Aortic smooth muscle cell (primary cell): ENCODE data around the gene CD36. TPM values are rescaled to one million over a fixed set of nuclear protein-coding genes. Genes with fewer than 3 reads are reported as not detected.

Experiments used
- total RNA-seq: library from RNA; depleted of rRNA; stranded (reverse); fragments of >200 nt; gene quantifications from 2 replicates; pipeline ENCODE4 v1.2.3, GENCODE V29; 2014

CD36 gene
- under 0.01 and 0.13 TPM in 2 replicates for total RNA-seq

DNA sequence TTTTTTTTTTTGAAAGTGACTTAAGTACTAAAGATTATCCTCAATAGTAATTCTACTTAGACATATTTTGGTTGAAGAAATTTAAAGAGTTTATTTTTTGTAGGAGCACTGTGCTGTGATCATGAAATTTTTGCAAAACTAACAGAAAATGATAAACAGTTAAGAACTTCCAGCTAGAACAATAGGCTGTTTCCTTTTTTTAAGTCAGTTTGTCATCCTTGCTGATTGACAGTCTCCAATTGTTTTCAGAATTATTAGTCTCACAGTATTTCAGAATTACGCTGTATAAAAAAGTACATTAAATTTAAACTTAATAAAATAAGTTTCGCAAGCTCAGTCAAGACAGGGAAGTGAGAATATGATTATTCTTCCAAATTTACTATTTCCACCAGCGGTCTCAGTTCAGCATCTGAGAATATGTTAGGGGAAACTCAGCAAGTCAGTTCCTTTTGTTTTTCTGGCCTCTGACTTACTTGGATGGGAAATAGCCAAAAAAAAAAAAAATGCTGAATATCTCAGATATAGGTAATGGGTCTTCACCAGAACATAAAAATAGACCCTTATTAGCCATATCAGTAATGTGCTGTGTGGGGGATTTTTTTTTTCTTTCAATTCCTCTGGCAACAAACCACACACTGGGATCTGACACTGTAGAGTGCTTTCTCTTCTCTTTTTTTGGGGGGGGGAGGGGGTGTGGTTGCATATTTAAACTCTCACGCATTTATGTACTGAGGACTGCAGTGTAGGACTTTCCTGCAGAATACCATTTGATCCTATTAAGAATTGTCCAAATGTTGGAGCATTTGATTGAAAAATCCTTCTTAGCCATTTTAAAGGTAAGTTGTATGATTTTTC lies at the start of gene CD36:
Gene CD36, plus strand, starts transcription at position 732 of the 855 bp plus-strand sequence. CDS start 8,099 bp downstream, outside the sequence.

Other genes starting within 250 kb of the CD36 start
- gene GNAT3, start 126.6 kb upstream of the CD36 start, total RNA-seq, result not detected in 2 replicates